NCI-H748 treated with DMSO at 0.1 percent for 48 hours (cell line): ENCODE measurements around the gene IL17D.
"Not testable (repeated sequence)": the region's sequence is repeated elsewhere in the genome, so short reads cannot be mapped to it uniquely, and the experiment has no call there.

Source experiments
- DNase-seq: peaks from one replicate; lab custom pipeline; 2025; lab: John Stamatoyannopoulos, UW

The IL17D gene

DNA sequence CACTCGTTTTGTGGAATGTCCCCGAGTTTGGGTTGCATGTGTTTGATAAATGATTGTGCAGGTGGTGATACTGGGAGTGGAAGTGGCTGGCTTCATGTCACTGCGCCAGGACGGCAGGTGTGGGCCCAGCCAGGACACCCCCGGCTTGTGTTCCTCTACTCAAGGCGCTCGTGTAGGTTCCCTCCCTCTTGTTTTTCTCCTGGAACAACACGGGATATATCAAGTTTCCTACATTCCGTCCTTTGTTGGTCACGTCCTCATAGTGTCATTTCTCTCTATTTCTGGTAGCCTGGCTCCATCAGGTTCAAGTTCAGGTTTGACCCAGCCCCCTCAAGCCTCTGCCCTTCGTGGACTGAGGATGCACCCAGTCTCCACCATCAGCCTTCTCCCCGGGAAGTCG is 16.3 kb downstream of the IL17D start:
- DNase-seq = no peak

DNA sequence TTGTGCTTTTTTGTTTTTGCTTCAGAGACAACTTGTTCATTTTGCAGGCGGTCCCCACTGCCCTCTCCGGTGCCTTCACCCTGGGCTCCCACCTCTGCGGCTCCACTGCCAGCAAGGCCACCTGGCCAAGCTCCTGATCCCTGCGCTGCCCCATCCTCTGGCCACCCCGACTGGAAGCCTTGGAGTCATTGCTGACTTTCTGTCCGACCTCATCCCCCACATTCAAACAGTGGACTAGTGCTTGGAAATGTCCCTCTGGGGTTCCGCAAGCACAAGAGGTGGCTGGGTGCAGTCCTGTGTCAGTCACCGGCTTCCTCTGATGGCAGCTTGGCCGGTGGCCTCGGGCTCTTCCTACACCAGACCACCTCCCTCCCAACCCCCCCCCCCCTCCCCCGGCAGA is 17.0 kb downstream of the IL17D start:
- no peak for DNase-seq

DNA sequence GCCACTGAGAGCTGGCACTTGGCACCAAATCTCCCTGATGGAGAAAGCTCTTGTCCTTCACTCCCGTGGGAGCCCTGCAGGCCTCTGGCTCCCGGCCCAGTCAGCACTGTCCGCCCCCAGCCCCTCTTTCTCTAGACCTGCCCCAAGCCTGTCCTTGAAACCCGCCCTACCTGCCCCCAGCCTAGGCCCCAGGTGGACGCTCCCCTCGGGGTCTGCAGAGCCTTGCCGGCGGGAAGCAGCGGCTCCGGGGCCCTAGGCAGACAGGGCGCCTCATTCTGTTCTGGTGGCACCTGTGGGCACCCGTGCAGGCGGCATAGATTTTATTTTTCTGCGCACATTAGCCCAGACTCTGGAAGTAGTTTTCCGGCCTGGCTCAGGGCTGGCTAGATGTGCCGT is 17.6 kb downstream of the IL17D start:
- DNase-seq = no peak

DNA sequence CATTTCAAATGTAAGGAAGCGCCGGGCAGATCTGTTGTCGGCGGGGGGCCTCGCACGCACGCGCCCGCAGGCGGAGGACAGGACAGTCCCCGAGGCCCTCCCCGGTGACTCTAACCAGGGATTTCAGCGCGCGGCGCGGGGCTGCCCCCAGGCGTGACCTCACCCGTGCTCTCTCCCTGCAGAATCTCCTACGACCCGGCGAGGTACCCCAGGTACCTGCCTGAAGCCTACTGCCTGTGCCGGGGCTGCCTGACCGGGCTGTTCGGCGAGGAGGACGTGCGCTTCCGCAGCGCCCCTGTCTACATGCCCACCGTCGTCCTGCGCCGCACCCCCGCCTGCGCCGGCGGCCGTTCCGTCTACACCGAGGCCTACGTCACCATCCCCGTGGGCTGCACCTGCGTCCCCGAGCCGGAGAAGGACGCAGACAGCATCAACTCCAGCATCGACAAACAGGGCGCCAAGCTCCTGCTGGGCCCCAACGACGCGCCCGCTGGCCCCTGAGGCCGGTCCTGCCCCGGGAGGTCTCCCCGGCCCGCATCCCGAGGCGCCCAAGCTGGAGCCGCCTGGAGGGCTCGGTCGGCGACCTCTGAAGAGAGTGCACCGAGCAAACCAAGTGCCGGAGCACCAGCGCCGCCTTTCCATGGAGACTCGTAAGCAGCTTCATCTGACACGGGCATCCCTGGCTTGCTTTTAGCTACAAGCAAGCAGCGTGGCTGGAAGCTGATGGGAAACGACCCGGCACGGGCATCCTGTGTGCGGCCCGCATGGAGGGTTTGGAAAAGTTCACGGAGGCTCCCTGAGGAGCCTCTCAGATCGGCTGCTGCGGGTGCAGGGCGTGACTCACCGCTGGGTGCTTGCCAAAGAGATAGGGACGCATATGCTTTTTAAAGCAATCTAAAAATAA is 18.2 kb downstream of the IL17D start:
- DNase-seq = peak; percentile 23

DNA sequence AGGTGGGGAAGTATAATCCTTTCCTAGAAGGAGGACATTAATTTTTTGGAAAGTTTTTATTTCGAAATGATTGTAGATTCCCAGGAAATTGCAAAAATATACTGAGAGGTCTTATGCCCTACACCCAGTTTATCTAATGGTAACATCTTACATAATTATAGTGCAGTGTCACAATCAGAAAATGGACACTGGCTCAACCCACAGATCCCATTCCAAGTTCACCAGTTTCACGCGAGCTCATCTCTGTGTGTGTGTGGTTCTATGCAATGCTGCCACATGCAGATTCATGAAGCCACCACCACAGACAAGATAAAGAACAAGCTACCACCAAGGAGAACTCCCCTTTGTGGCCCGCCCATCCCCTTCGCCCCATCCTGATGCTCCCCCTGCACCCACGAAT is 24.4 kb downstream of the IL17D start:
- DNase-seq = no peak

DNA sequence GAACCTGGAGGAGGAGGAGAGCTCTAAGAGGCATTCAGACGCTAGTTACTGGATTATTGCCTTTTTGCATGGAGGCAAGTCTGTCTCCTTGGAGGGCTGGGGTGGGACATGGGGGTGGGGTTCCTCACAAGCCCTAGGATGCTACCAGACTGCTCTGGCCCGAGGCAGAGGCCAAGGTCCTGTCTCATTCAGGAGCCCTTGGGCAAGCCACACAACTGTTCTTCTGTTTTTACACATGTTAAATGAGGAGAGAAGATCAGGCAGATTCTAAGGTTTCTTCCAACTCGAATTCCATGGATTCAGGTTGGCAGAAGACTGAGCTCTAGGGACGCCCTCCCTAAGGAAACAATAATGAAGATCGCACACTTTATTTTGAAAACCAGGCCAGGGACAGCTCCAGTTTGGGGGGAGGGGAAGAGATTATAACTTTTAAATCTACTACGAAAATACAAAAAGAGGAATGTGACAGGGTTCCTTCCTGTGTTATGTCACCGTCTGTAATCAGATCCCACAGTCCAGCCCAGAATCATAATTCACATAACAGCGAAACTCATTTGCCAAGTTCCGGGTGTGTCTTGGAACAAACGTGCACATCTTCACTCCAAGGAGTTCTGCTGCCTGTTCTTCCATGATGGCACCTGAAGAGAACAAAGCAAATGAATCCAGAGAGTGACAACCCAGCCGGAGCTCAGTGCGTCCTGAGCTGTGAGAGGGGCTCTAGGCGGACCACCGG is 25.2 kb downstream of the IL17D start:
- no peak for DNase-seq

DNA sequence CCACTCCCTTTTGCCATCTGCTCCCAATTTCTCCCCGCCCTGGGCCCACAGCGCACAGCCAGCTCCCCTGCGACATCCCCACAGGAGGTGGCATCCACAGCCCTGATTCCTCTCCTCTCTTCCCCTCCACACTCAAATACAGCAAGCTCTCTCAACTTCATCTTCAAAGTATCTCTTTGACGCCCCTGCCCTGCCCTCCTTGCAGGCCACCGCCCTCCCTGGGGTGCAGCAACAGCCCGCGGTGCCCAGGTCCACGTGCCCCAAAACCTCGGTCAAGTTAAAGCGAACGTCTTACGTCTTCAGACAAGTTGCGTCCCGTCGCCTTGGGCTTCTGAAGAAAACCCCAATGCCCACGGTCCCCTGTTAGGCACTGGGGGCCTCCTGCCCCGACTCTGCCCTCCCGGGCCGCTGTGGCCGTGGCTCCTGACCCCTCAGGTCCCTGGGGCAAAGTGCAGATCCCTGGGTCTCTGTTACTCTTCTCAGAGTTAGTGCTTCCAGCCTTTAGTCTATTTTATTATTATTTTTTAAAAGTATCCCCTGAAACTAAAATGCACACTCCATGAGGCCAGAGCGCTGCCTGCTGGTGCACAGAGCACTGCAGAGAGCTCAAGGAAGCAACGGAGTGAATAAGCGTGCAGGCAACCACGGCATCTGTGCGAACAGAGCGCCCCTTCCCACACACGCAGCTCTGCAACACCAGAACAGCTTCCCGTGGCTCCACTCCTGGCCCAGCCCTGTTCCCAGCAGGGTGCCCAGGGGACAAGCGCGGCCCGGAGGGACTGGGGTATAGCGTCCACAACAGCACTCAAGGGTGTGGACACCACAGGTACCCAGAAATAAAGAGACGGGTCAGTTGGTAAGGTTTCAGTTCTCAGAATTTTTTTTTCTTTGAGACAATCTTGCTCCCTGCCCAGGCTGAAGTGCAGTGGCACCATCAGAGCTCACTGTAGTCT is 26.4 kb downstream of the IL17D start:
- DNase-seq = no peak

DNA sequence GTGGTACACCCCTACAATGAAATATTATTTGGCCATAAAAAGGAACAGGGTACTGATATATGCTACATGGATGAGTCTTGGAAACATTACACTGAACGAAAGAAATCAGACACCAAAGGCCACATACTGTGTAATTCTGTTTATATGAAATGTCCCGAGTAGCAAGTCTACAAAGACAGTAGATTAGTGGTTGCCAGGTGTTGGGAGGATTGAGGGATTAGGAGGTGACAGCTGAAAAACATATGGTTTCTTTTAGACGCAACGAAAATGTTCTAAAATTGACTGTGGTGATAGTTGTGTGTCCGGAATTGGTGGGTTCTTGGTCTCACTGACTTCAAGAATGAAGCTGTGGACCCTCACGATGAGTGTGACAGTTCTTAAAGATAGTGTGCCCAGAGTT is 35.1 kb downstream of the IL17D start:
- no peak for DNase-seq

DNA sequence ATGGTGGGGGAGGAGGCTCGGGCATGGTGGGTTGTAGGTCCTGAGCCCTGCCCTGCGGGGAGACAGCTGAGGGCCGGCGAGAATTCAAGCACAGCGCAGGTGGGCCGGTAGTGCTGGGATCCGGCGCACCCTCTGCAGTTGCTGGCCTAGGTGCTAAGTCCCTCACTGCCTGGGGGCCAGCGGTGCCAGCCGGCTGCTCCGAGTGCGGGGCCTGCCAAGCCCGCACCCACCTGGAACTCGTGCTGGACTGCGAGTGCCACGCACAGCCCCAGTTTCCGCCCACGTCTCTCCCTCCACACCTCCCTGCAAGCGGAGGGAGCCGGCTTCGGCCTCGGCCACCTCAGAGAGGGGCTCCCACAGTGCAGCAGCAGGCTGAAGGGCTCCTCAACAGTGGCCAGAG is 36.5 kb downstream of the IL17D start:
- no peak for DNase-seq

DNA sequence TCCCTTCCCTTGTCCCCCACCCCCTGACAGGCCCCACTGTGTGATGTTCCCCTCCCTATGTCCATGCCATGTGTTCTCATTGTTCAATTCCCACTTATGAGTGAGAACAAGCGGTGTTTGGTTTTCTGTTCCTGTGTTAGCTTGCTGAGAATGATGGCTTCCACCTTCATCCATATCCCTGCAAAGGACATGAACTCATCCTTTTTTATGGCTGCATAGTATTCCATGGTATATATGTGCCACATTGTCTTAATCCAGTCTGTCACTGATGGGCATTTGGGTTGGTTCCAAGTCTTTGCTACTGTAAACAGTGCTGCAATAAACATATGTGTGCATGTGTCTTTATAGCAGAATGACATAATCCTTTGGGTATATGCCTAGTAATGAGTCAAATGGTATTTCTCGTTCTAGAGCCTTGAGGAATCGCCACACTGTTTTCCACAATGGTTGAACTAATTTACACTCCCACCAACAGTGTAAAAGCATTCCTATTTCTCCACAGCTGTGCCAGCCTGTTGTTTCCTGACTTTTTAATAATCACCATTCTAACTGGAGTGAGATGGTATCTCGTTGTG is 40.4 kb downstream of the IL17D start:
- not testable (repeated sequence) for DNase-seq

DNA sequence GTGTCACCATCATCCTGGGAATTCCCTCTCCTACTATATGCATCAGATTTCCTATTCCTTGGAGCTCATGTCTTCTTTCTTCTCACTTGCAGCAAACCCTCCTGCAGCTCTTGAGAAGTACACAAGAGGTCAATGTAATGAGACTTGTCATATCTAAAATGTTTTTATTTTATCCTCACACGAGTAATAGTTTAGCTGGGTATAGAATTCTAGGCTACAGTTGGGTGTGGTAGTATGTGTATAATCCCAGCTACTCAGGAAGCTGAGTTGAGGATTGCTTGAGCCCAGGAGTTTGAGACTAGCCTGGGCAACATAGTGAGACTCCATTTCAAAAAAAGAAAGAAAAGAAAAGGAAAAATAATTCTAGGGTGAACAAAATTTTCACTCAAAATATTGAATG is 45.9 kb downstream of the IL17D start:
- DNase-seq = no peak

DNA sequence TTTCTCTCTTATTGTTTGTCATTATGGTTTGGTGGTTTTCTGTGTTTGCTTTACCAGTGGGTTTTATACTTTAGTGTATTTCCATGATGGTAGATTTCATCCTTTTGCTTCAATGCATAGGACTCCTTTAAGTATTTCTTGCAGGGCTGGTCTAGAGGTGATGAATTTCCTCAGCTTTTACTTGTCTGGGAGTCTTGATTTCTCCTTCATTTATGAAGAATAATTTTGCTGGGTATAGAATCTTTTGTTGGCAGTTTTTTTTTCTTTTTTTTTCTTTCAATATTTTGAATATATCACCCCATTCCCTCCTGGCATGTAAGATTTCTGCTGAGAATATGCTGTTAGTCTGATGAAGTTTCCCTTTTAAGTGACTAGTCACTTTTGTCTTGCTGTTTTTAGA is 50.5 kb downstream of the IL17D start:
- DNase-seq = no peak

DNA sequence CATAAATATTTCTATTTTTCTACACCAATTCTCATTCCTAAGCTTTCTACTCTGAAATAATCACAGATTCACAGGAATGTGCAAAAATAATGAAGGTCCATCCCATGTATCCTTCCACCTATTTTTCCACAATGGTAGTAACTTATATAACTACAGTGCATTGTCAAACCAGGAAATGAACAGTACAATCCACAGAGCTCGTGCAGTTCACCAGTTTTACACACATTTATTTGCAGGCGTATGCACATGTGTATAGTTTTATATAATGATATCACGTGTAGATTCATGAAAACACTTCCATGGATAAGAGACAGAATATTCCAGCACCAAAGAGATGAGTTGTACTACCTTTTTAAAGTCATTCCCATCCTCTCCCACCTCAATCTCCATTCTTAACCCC is 57.4 kb downstream of the IL17D start:
- DNase-seq = no peak

DNA sequence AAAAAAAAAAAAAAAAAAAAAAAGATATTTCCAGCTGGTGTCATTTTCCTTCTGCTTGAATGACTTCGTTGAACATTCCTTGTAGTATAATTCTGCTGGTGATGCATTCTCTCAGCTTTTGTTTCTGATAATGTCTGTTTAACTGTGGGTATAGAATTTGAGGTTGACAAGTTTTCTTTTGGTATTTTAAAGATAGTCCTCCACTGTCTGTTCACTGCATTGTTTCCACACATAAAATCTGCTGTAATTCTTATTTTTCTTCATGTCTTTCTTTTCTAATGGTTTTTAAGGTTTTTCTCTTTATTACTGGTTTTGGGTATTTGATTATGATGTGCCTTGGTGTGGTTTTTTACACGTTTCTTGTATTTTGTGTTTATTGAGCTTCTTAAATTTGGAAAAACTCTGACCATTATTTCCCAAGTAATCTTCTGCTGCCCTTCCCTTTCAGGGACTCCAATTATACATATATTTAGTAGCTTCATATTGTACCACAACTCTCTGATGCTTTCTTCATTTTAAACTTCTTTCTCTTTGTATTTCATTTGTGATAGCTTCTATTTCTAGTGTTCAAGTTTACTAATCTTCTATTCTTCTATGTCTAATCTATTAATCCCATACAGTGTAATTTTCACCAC is 63.9 kb downstream of the IL17D start:
- no peak for DNase-seq

DNA sequence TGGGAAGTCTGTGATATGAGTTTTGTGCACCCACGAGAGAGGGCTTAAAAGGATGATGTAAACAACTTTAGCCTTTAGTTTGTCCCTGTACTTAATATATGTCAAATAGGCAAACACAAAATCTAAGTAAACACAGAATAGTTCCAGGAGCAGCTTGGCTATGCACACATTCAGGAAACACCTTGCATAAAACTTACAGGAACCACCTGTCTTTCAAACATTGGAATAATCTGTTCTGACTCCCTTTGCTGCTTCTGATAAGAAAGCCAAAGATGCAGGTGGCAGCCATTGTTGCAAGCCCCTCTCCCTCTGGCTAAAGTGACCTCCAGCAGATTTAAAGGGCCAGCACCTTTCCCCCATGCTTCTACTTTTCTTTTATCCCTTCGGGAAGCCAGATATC is 65.6 kb downstream of the IL17D start:
- no peak for DNase-seq

DNA sequence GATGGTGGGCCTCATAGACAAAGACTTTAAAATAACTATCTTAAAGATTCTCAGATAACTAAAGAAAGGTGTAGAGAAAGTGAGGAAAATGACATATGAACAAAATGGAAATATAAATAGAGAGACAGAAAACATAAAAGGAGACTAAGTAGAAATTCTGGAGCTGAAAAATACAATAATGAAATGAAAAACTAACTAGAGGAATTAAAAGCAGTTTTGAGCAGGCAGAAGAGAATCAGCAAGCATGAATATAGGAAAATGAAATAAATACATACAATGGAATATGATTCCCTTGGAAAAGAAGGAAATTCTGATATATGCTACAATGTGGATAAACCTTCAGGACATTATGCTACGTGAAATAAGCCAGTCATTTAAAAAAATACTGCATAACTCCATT is 66.3 kb downstream of the IL17D start:
- no peak for DNase-seq
